HG03558 (cell line): ENCODE data around the gene SLC1A3.

Experiments used
- ATAC-seq: cut with Tn5 transposase; IDR thresholded peaks from one replicate; pipeline ENCODE4 v1.9.1; 2021; ENCODE audit warnings: moderate number of reproducible peaks; ENCODE audit not compliant: unreplicated experiment; ENCODE audit errors: extremely low read depth

The SLC1A3 gene

GRCh38 chr5:36653044-36653705 lies 46.8 kb downstream of the SLC1A3 start:
- no peak for ATAC-seq

- ATAC-seq, result no peak
These were observed 48.2 kb downstream of the SLC1A3 start for GRCh38 chr5:36654564-36654963.

DNA sequence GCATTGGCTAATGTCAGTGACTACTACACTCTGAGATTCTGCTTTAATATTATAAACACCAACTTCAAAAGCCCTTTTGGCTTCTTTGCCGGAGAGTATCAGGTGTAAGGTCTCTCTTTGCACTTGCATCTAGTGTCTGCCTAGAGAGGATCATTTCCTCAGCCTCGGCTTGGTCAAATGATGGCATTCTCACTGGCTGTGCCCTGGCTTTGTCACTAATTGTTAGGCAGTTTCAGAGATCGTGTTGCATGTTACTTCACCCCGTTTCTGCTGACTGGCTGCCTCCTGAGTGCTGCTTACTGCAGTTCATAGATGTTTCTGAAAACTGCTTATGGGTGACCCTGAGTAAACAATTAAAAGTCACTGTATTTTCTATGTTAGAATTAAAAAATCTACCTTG lies 48.8 kb downstream of the SLC1A3 start:
- ATAC-seq, result no peak

GRCh38 chr5:36656556-36656955 lies 50.1 kb downstream of the SLC1A3 start:
- no peak for ATAC-seq

- ATAC-seq, result no peak
These were observed 51.2 kb downstream of the SLC1A3 start for GRCh38 chr5:36657563-36657995.

GRCh38 chr5:36658038-36658756 lies 51.8 kb downstream of the SLC1A3 start:
- no peak for ATAC-seq

DNA sequence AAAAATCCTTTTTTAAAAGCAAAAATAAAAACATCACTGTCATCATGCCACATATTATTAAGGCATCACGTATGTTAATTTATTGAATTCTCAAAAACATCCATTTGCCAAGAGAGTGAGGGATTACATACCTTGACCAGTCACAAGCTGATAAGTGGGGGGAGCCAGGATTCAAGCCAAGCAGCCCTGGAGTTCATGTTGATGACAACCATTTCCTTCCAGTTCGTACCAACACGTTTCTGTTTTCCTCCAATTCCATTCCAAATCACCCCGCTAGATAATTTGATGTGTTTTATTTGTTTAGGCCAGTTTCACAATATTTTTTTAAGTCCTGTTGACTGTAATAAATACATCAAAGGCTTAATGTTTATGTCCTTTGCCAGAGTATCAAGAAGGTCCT lies 53.0 kb downstream of the SLC1A3 start:
- ATAC-seq, result no peak

DNA sequence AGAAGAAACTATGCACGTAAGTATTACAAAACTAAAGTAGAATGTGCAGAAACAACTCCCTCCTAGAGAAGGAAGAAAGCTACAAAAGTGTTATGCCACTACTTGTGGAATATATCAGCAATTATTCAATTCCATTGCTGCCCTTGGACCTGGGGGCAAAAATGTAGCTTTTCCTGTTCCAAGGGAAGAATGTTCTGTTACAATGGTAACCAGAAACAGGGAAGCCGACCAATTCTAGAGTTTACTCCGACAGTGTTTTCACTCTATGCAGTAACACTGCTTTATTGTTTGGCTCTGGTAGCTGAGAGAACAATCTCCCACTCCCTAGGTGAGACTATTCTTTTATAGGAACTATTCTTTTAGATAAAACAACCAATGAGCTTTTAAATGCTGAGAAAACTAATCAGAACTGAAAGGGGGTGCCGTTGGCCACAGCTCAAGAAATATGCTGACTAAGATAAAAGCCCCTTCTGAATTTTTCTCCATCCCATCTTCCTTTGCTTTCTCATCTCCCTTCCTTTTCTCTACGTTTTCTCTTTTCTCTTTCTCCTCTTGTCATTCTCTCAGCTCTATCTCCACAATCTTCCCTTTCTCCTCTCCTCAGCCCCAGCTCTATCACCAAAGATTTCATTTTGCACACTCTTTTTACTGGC lies 54.1 kb downstream of the SLC1A3 start:
- ATAC-seq, result no peak

- ATAC-seq, result no peak
These were observed 55.2 kb downstream of the SLC1A3 start for GRCh38 chr5:36661456-36662220.

- no peak for ATAC-seq
These were observed 56.0 kb downstream of the SLC1A3 start for GRCh38 chr5:36662291-36662851.

- ATAC-seq, result no peak
These were observed 58.4 kb downstream of the SLC1A3 start for GRCh38 chr5:36664766-36665165.

DNA sequence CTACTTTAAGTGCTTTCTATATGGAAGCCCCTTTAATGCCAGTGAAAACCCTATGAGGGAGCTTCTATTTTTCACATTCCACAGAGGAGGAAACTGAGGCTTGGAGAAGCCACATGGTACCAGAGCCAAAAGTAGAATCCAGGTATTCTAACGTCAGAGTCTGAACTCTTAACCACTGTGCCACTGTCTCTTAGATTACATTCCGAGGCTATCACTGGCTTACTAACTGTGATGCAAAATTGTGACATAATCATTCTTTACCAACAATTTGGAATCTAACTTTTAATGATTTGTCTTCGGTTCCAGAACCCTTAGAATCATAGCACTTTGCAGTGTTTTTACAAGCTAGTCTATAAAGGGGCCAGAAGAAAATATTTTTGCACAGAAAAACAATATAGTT lies 59.2 kb downstream of the SLC1A3 start:
- ATAC-seq, result no peak

GRCh38 chr5:36666274-36666673 lies 59.9 kb downstream of the SLC1A3 start:
- no peak for ATAC-seq

DNA sequence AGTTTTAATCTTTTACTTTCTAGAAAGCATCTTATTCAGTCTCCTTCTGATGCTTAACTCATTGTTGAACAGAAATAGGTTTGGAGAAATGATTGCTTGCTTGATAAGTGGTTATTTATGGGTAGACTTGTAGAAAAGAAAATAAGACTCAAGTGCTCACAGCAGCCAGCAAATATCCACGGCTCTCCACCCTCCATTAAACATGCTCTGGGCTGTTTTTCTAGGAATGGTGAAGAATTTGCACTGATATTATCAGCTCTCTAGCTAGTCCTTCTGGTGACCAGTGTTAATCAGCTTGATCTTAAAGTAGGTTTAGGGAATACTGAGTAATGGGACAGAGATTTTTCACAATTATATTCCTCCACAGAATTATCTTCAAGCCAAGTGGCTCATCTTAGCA lies 60.6 kb downstream of the SLC1A3 start:
- no peak for ATAC-seq

DNA sequence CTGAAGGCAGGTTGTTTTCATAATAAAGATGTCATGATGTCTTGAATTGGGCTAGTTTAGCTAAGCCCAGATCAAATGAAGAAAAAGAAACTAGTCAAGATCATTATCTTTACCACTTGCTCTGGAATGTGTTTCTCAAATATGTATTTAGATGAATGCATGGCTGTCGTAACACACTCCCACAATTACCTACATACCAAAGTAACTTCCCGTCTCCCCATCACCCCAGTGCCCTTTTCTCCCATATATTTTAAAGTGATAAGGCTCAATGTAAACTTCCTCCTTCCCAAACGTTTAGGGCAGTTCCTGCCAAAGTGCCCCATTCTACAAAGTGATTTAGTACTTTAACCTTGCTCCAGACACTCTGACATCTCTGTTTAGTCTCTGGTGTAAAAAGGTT lies 61.4 kb downstream of the SLC1A3 start:
- no peak for ATAC-seq

DNA sequence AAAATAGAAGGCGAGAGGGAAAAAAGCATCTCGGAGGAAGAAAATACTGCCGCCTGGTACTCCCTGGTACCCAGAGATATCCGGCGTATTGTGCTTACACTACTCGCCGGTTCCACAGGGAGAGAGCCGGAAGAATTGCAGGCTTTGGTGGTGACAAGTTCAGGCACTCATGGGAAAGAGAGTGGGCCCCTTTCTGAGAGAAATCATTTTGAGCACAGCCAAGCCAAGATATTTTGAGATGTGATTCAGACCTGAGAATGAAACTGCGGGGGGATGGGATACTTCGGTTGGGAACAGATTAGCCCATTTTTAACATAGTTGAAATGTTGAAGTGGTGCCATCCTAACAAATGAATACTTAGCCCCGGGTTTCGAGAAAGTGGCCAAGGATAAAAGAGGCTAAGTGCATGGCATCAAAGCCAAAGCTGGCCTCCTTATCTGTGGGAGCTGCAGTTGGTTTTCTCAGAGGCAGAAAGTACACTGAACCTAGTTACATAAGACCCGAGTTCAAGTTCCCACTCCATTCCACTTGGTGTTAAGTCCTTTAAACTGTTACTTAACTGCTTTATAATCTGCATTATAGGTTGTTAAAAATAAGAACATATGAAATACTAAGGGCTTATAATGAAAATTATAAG lies 62.7 kb downstream of the SLC1A3 start:
- no peak for ATAC-seq

- no peak for ATAC-seq
These were observed 64.1 kb downstream of the SLC1A3 start for GRCh38 chr5:36670548-36670947.

- ATAC-seq, result no peak
These were observed 68.9 kb downstream of the SLC1A3 start for GRCh38 chr5:36675282-36675681.

- no peak for ATAC-seq
These were observed 73.0 kb downstream of the SLC1A3 start for GRCh38 chr5:36679221-36679989.
